H1 (cell line): ENCODE results near the gene TMSB4Y. TPM values are rescaled to one million over a fixed set of nuclear protein-coding genes. Genes with fewer than 3 reads are reported as not detected.

Experiments
- CTCF ChIA-PET: fragments of 300-600 bp; sonication (Branson Sonifier 250); formaldehyde crosslinking; loops from one replicate; lab custom pipeline; 2021; ENCODE audit not compliant: partially characterized antibody; lab: Charles Lee
- POLR2A ChIA-PET: fragments of 300-600 bp; sonication (Branson Sonifier 250); formaldehyde crosslinking; loops from one replicate; lab custom pipeline; 2021; ENCODE audit warnings: inconsistent platforms; ENCODE audit not compliant: partially characterized antibody; lab: Charles Lee
- DNase-seq, 2 experiments: peaks; one replicate each; pipeline versions ENCODE4 v3.0.0 to v3.0.0-alpha.2; 2010 to 2022; ENCODE audit warnings: low spot score in 2 of 2, low read depth in 1 of 2, mixed read lengths in 1 of 2
- FAIRE-seq: peaks from 2 replicates; lab custom pipeline; 2011; peaks lifted over from hg19 to GRCh38; lab: Jason Lieb, UNC
- H2AFZ ChIP-seq: 2 replicates; pipeline ENCODE4 v1.8.1; 2012; ENCODE audit warnings: low read length, inconsistent platforms
- H2AK5ac ChIP-seq: 2 replicates; pipeline ENCODE4 v1.6.1; 2013; ENCODE audit warnings: low read depth, low read length
- H2BK120ac ChIP-seq: replicated peaks from 2 replicates; pipeline ENCODE3; 2013; ENCODE audit warnings: low read depth, low read length, inconsistent platforms
- H2BK12ac ChIP-seq: 2 replicates; pipeline ENCODE4 v1.6.1; 2013; ENCODE audit warnings: low read depth, low read length
- H2BK15ac ChIP-seq: 2 replicates; pipeline ENCODE4 v1.6.1; 2013; ENCODE audit warnings: low read length
- H2BK20ac ChIP-seq: 2 replicates; pipeline ENCODE4 v1.6.1; 2013; ENCODE audit warnings: low read length
- H2BK5ac ChIP-seq: 2 replicates; pipeline ENCODE4 v1.6.1; 2013; ENCODE audit warnings: low read depth, low read length
- H3K14ac ChIP-seq: 2 replicates; pipeline ENCODE4 v1.6.1; 2013; ENCODE audit warnings: inconsistent platforms; ENCODE audit not compliant: insufficient read length
- H3K18ac ChIP-seq: 2 replicates; pipeline ENCODE4 v1.6.1; 2013; ENCODE audit warnings: low read length; ENCODE audit errors: extremely low read depth
- H3K23ac ChIP-seq: 2 replicates; pipeline ENCODE4 v1.6.1; 2013; ENCODE audit warnings: inconsistent platforms; ENCODE audit not compliant: insufficient read length
- H3K23me2 ChIP-seq: 2 replicates; pipeline ENCODE4 v1.6.1; 2013; ENCODE audit warnings: low read depth, low read length
- H3K27ac ChIP-seq: 2 replicates; pipeline ENCODE4 v1.6.1; 2011; ENCODE audit warnings: low read depth, low read length, inconsistent platforms
- H3K27me3 ChIP-seq, 4 experiments: replicated peaks in 1 of 4; 1 replicate in 1 of 4; 2 replicates in 3 of 4; pipeline versions ENCODE4 v1.6.1 to v1.8.1; 2011 to 2013; ENCODE audit warnings: low read length in 3 of 4, mild to moderate bottlenecking in 3 of 4, inconsistent platforms in 2 of 4, mixed read lengths in 2 of 4, moderate library complexity in 1 of 4; ENCODE audit not compliant: control insufficient read depth in 3 of 4, insufficient read depth in 3 of 4; ENCODE audit errors: extremely low read depth in 1 of 4
- H3K36me3 ChIP-seq, 4 experiments: 2 replicates each; pipeline versions ENCODE4 v1.6.1 to v1.8.1; 2011 to 2013; ENCODE audit warnings: mild to moderate bottlenecking in 4 of 4, low read length in 3 of 4, moderate library complexity in 2 of 4, control low read depth in 1 of 4, inconsistent platforms in 1 of 4; ENCODE audit not compliant: insufficient read depth in 4 of 4, control insufficient read depth in 2 of 4
- H3K4ac ChIP-seq: replicated peaks from 2 replicates; pipeline ENCODE3; 2013; ENCODE audit warnings: low read length, low read depth, mixed read lengths, inconsistent platforms; ENCODE audit not compliant: insufficient read length
- H3K4me1 ChIP-seq, 4 experiments: replicated peaks in 1 of 4; 1 replicate in 1 of 4; 2 replicates in 3 of 4; pipeline versions ENCODE4 v1.6.1 to v1.8.1; 2011 to 2013; ENCODE audit warnings: low read length in 3 of 4, inconsistent platforms in 2 of 4, mixed read lengths in 1 of 4; ENCODE audit not compliant: insufficient read depth in 4 of 4, control insufficient read depth in 3 of 4
- H3K4me2 ChIP-seq, 2 experiments: 2 replicates each; pipeline versions ENCODE4 v1.6.1 to v1.8.1; 2011 to 2013; ENCODE audit warnings: low read depth in 2 of 2, low read length in 2 of 2, control low read depth in 1 of 2, inconsistent platforms in 1 of 2, mild to moderate bottlenecking in 1 of 2; ENCODE audit not compliant: insufficient read depth in 1 of 2
- H3K4me3 ChIP-seq, 4 experiments: fragments of 200-600, 300-600 bp in 1 of 4; sonication (generic), shearing (Covaris generic), sonication (Bioruptor Twin) in 1 of 4; 2 replicates each; pipeline versions ENCODE4 v1.5.1 to v1.8.1; 2011 to 2016; ENCODE audit warnings: low read length in 4 of 4, low read depth in 3 of 4, control low read depth in 2 of 4, inconsistent platforms in 2 of 4, mild to moderate bottlenecking in 2 of 4, mixed read lengths in 1 of 4, moderate library complexity in 1 of 4; ENCODE audit not compliant: insufficient read depth in 2 of 4; ENCODE audit errors: extremely low read depth in 1 of 4
- H3K56ac ChIP-seq: replicated peaks from 2 replicates; pipeline ENCODE3; 2013; ENCODE audit warnings: low read depth, mild to moderate bottlenecking, mixed read lengths, low read length, inconsistent platforms; ENCODE audit not compliant: insufficient read length
- H3K79me1 ChIP-seq: 2 replicates; pipeline ENCODE4 v1.6.1; 2013; ENCODE audit warnings: low read depth, low read length, control low read depth
- H3K79me2 ChIP-seq, 2 experiments: 2 replicates each; pipeline versions ENCODE4 v1.6.1 to v1.8.1; 2012 to 2013; ENCODE audit warnings: low read length in 2 of 2, mild to moderate bottlenecking in 2 of 2, inconsistent platforms in 1 of 2; ENCODE audit not compliant: insufficient read depth in 2 of 2, control insufficient read depth in 1 of 2
- H3K9ac ChIP-seq, 4 experiments: replicated peaks in 1 of 4; 1 replicate in 1 of 4; 2 replicates in 3 of 4; pipeline versions ENCODE4 v1.6.1 to v1.8.1; 2011 to 2013; ENCODE audit warnings: low read depth in 3 of 4, low read length in 3 of 4, control low read depth in 2 of 4, mild to moderate bottlenecking in 2 of 4, moderate library complexity in 2 of 4, inconsistent platforms in 1 of 4; ENCODE audit errors: extremely low read depth in 1 of 4
- H3K9me3 ChIP-seq, 2 experiments: 2 replicates each; pipeline versions ENCODE4 v1.6.1 to v1.8.1; 2012 to 2013; ENCODE audit warnings: mild to moderate bottlenecking in 2 of 2, moderate library complexity in 2 of 2, control low read depth in 1 of 2, inconsistent platforms in 1 of 2, low read depth in 1 of 2, low read length in 1 of 2, mixed read lengths in 1 of 2; ENCODE audit not compliant: insufficient read depth in 2 of 2
- H4K20me1 ChIP-seq, 2 experiments: replicated peaks in 1 of 2; 2 replicates each; pipeline versions ENCODE3 to v1.8.1; 2011 to 2013; ENCODE audit warnings: inconsistent platforms in 2 of 2, low read length in 2 of 2, mild to moderate bottlenecking in 1 of 2; ENCODE audit not compliant: insufficient read depth in 2 of 2, control insufficient read depth in 1 of 2
- H4K5ac ChIP-seq: 2 replicates; pipeline ENCODE4 v1.6.1; 2013; ENCODE audit warnings: low read length, low read depth, mixed read lengths, inconsistent platforms; ENCODE audit not compliant: insufficient read length
- H4K8ac ChIP-seq: 2 replicates; pipeline ENCODE4 v1.8.0; 2013; ENCODE audit warnings: mild to moderate bottlenecking, moderate library complexity, low read length, inconsistent platforms; ENCODE audit not compliant: insufficient read depth; ENCODE audit errors: extremely low read depth
- H4K91ac ChIP-seq: replicated peaks from 2 replicates; pipeline ENCODE3; 2013; ENCODE audit warnings: low read length, mixed read lengths, inconsistent platforms; ENCODE audit not compliant: insufficient read length
- CBX5 ChIP-seq: fragments of 300-800, 300-1000 bp; sonication (generic); IDR thresholded peaks from 2 replicates; pipeline ENCODE4 v1.7.1; 2016; ENCODE audit warnings: antibody characterized with exemption, low read length, low read depth
- CBX8 ChIP-seq: fragments of 300-800, 300-1000 bp; sonication (generic); IDR thresholded peaks from 2 replicates; pipeline ENCODE4 v1.7.1; 2016; ENCODE audit warnings: low read depth, low read length, borderline replicate concordance
- CREB1 ChIP-seq: IDR thresholded peaks from 2 replicates; pipeline ENCODE4 v1.6.1; 2012; ENCODE audit warnings: inconsistent platforms
- GTF2F1 ChIP-seq: IDR thresholded peaks from 2 replicates; pipeline ENCODE4 v1.6.1; 2012; ENCODE audit warnings: low read depth, low read length, improper control_type of control experiment, borderline replicate concordance
- KDM4A ChIP-seq: IDR thresholded peaks from one replicate; pipeline ENCODE4 v1.7.1; 2012; ENCODE audit warnings: low read depth, mild to moderate bottlenecking, moderate library complexity, low read length, inconsistent platforms; ENCODE audit not compliant: severe bottlenecking
- RXRA ChIP-seq: IDR thresholded peaks from 2 replicates; pipeline ENCODE4 v1.6.1; 2011; ENCODE audit warnings: low read depth, mild to moderate bottlenecking, low read length, moderate library complexity; ENCODE audit not compliant: insufficient read depth
- SIN3A ChIP-seq, 2 experiments: IDR thresholded peaks in 1 of 2; conservative IDR thresholded peaks in 1 of 2; 2 replicates each; pipeline ENCODE4 v1.6.1; 2011 to 2012; ENCODE audit warnings: low read length in 2 of 2, improper control_type of control experiment in 1 of 2, low read depth in 1 of 2, mild to moderate bottlenecking in 1 of 2
- TEAD4 ChIP-seq: IDR thresholded peaks from 2 replicates; pipeline ENCODE4 v1.6.1; 2012; ENCODE audit warnings: low read depth, low read length, inconsistent platforms, mixed read lengths
- YY1 ChIP-seq: IDR thresholded peaks from 2 replicates; pipeline ENCODE4 v1.6.1; 2011; ENCODE audit warnings: low read depth, mild to moderate bottlenecking, low read length
- WGBS, 2 experiments: shearing (Covaris generic) in 1 of 2; methylation state at CpG; one replicate each; pipeline versions ENCODE4 v1.1.6 to v1.1.7; 2013 to 2015; ENCODE audit warnings: low lambda C conversion rate in 2 of 2, mixed read lengths in 2 of 2, inconsistent platforms in 1 of 2, low coverage in 1 of 2, missing lambda C conversion rate in 1 of 2; ENCODE audit not compliant: insufficient replicate concordance in 2 of 2, insufficient coverage in 1 of 2, insufficient read length in 1 of 2; ENCODE audit errors: extremely low coverage in 1 of 2, missing lambda C conversion rate in 1 of 2; 5-methylcytosine and 5-hydroxymethylcytosine counted together
- polyA plus RNA-seq, 7 experiments: library from polyadenylated mRNA; depleted of rRNA in 3 of 7; stranded (reverse) in 5 of 7; unstranded in 2 of 7; fragments of >200 nt in 5 of 7; fragments of 200-250 nt in 2 of 7; gene quantifications; 1 replicate in 5 of 7; 2 replicates in 1 of 7; 4 replicates in 1 of 7; pipeline versions ENCODE4 v1.2.1 to v1.2.3, GENCODE V29; 2011 to 2013; ENCODE audit warnings: missing spikeins in 2 of 7, mixed read lengths in 2 of 7
- total RNA-seq: library from RNA; stranded (reverse); fragmentation: NEBNext Ultra II Directional; extraction: Animal tissue kit (Norgen Biotek cat#: 25700); gene quantifications from 2 replicates; pipeline ENCODE4 v1.2.1, GENCODE V29; 2021
- TF ChIP-seq, protein P1 (sequence below): IDR thresholded peaks from 2 replicates; pipeline ENCODE4 v1.6.1; 2012; ENCODE audit warnings: inconsistent platforms
- TF ChIP-seq, protein P2 (sequence below), 3 experiments: IDR thresholded peaks; 1 replicate in 2 of 3; 2 replicates in 1 of 3; pipeline versions ENCODE4 v1.5.1 to v1.6.1; 2011; ENCODE audit warnings: low read length in 3 of 3, mild to moderate bottlenecking in 3 of 3, inconsistent platforms in 2 of 3, low read depth in 1 of 3, moderate library complexity in 1 of 3; ENCODE audit not compliant: insufficient read depth in 1 of 3; ENCODE audit errors: control extremely low read depth in 1 of 3

Gene TMSB4Y
- total and polyA plus RNA-seq, 2 of the 8 experiments (the other 6 are each of a cell fraction or from before 2014, with no cell fraction given): 2.0 to 2.6 TPM

DNA sequence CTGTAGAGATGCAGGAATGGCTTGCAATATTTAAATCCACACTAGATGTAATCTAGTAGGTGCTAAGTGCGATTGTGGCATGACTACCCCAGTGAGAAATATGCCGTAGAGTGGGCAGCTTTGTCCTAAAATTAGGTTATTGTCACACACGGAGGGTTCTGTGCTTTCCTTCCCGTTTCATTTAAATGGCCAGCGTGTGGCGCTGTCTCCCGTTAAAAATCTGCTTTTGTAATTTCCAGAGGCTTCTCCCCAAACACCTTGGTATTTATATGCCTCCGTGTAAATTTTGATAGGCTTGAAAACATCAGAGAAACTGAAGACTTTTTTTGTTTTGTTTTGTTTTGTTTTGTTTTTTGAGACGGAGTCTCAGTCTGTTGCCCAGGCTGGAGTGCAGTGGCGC is 34.9 kb downstream of the TMSB4Y start:
- DNase-seq: peak in 1 of 2 experiments; percentile 54
- no peak for TF ChIP-seq KDM4A
- TF ChIP-seq CBX5: no peak
- TF ChIP-seq GTF2F1: no peak
- TF ChIP-seq, protein P1, sequence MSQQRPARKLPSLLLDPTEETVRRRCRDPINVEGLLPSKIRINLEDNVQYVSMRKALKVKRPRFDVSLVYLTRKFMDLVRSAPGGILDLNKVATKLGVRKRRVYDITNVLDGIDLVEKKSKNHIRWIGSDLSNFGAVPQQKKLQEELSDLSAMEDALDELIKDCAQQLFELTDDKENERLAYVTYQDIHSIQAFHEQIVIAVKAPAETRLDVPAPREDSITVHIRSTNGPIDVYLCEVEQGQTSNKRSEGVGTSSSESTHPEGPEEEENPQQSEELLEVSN: no peak
- no peak for TF ChIP-seq SIN3A (conservative IDR thresholded peaks at IDR 0.05 in 1 of 2, IDR thresholded peaks at IDR 0.05 in 1 of 2; ENCODE audit: low read depth in 1 of 2, low read length in 2 of 2)
- TF ChIP-seq TEAD4: no peak
- no peak for TF ChIP-seq CREB1
- no peak for TF ChIP-seq YY1
- no peak for TF ChIP-seq CBX8
- no peak for TF ChIP-seq RXRA
- TF ChIP-seq, protein P2, sequence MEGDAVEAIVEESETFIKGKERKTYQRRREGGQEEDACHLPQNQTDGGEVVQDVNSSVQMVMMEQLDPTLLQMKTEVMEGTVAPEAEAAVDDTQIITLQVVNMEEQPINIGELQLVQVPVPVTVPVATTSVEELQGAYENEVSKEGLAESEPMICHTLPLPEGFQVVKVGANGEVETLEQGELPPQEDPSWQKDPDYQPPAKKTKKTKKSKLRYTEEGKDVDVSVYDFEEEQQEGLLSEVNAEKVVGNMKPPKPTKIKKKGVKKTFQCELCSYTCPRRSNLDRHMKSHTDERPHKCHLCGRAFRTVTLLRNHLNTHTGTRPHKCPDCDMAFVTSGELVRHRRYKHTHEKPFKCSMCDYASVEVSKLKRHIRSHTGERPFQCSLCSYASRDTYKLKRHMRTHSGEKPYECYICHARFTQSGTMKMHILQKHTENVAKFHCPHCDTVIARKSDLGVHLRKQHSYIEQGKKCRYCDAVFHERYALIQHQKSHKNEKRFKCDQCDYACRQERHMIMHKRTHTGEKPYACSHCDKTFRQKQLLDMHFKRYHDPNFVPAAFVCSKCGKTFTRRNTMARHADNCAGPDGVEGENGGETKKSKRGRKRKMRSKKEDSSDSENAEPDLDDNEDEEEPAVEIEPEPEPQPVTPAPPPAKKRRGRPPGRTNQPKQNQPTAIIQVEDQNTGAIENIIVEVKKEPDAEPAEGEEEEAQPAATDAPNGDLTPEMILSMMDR (IDR thresholded peaks at IDR 0.05; ENCODE audit: control extremely low read depth in 1 of 3, insufficient read depth in 1 of 3, low read depth in 1 of 3, low read length in 3 of 3): peak; percentile 20 to 58 (median 31); a peak in 2 of 4 replicates

More for the DNA sequence above, 34.9 kb downstream of the TMSB4Y start:
- Histone ChIP-seq H3K18ac (no peak overlapping the region), H3K79me2 (no peaks in the 10 kb centered on the region), H3K23me2 (no peaks in the 10 kb centered on the region), H3K9ac (no peak overlapping the region), H2BK5ac (no peak overlapping the region), H3K4me3 (no peak overlapping the region), H4K20me1 (no peaks in the 10 kb centered on the region), H2AK5ac (no peak overlapping the region), H2AFZ (no peak overlapping the region), H3K4ac (no peak overlapping the region), H3K56ac (no peak overlapping the region), H2BK20ac (no peak overlapping the region), H3K27ac (no peak overlapping the region), H3K27me3 (no peaks in the 10 kb centered on the region), H4K5ac (no peak overlapping the region), H3K4me1 (no peaks in the 10 kb centered on the region), H3K9me3 (no peaks in the 10 kb centered on the region), H3K79me1 (no peaks in the 10 kb centered on the region), H3K4me2 (no peak overlapping the region), H2BK12ac (no peak overlapping the region), H3K23ac (no peak overlapping the region), H4K91ac (no peak overlapping the region), H3K14ac (no peak overlapping the region), H3K36me3 (no peaks in the 10 kb centered on the region), H4K8ac (no peak overlapping the region), H2BK120ac (no peak overlapping the region), H2BK15ac (no peak overlapping the region)
- CTCF ChIA-PET: interaction anchor here (0.8 to 1.6 kb wide), 7 partner anchors 8 to 569 kb away, joined by 3 to 6 read pairs (median 4); no protein-coding TSS in a partner anchor
- FAIRE-seq: peak; percentile 58
- 20% methylated on average over 10 of the region's 10 CpGs; no CpG with 5 or more reads in 1 of the 2 experiments for WGBS, 2 experiments
- POLR2A ChIA-PET: interaction anchor here (2.3 kb wide), 1 partner anchor 35 kb away, joined by 11 read pairs; the partner anchor contains the start of gene TMSB4Y
